Activated CD8-positive, alpha-beta T cell treated with anti-CD3 and anti-CD28 coated beads for 36 hours (primary cell): ENCODE data around the gene SPSB3. TPM values are rescaled to one million over a fixed set of nuclear protein-coding genes. Genes with fewer than 3 reads are reported as not detected.

ENCODE experiments used
- ATAC-seq: fragments of 200-7000 bp; cut with Tn5 transposase; one replicate; pipeline ENCODE4 v1.10.0; 2021; ENCODE audit warnings: mild to moderate bottlenecking, moderate library complexity
- CTCF ChIA-PET: fragments of 350-600 bp; sonication (Branson Sonifier 250); formaldehyde crosslinking; loops from one replicate; lab custom pipeline; 2021; ENCODE audit warnings: antibody characterized with exemption; lab: Charles Lee
- POLR2A ChIA-PET: fragments of 350-600 bp; sonication (Branson Sonifier 250); formaldehyde crosslinking; loops from one replicate; lab custom pipeline; 2021; ENCODE audit warnings: antibody characterized with exemption; lab: Charles Lee
- DNase-seq: peaks from one replicate; pipeline ENCODE4 v3.0.0-alpha.2; 2020
- H3K27ac Mint-ChIP-seq: one replicate; pipeline ENCODE4 v1.8.0; 2021; ENCODE audit warnings: mild to moderate bottlenecking, mixed read lengths
- H3K27me3 Mint-ChIP-seq: one replicate; pipeline ENCODE4 v1.8.0; 2021; ENCODE audit warnings: mixed read lengths
- H3K36me3 Mint-ChIP-seq: one replicate; pipeline ENCODE4 v1.8.0; 2021; ENCODE audit warnings: low read depth, mixed read lengths
- H3K4me1 Mint-ChIP-seq: one replicate; pipeline ENCODE4 v1.8.0; 2021; ENCODE audit warnings: low read depth, mixed read lengths
- H3K4me3 Mint-ChIP-seq: one replicate; pipeline ENCODE4 v1.8.0; 2021; ENCODE audit warnings: mild to moderate bottlenecking, moderate library complexity, mixed read lengths
- H3K9me3 Mint-ChIP-seq: one replicate; pipeline ENCODE4 v1.8.0; 2021; ENCODE audit warnings: mixed read lengths
- intact Hi-C: fragments of 100-400 bp; cut with micrococcal nuclease; formaldehyde crosslinking; loops from one replicate; pipeline ENCODE4 v1.10.0; 2022
- total RNA-seq, 2 experiments: library from RNA; stranded (reverse); gene quantifications; one replicate each; pipeline ENCODE4 v1.2.3, GENCODE V29; 2021
- TF ChIP-seq, protein P1 (sequence below): fragments of 200-600 bp; IDR thresholded peaks from one replicate; pipeline ENCODE4 v1.8.0; 2022; ENCODE audit warnings: antibody characterized with exemption, mild to moderate bottlenecking

SPSB3 gene
- total RNA-seq, 2 experiments from 2014 or later: 14.4 to 15.2 TPM

DNA sequence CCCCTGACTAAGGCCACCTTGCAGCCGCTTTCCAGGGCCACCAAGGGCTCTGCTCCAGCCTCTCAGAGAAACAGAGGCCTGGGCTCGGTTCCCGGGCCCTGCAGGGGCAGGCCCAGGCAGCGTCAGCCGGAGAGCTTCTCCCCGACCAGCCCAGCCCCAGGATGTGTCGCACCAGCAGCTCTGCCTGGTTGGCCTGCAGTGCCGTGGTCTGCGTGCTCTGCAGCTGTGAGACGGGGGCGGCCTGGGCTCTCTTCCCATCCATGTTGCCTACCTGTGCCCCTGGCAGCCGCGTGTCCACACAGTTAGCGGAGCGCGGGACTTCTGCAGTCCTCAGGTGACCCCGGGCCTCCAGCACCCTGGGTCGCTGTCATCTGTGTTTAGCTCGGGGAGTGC lies 6.3 kb upstream of the SPSB3 start:
- no peak for DNase-seq
- Mint-ChIP-seq H3K27ac (no peak overlapping the region), H3K4me3 (no peak overlapping the region), H3K9me3 (no peaks in the 10 kb centered on the region), H3K36me3 (peaks cover 7% of the 10 kb centered on the region), H3K27me3 (no peaks in the 10 kb centered on the region), H3K4me1 (peaks cover 12% of the 10 kb centered on the region)
- intact Hi-C loops: no loop called here
- no peak for ATAC-seq
- ChIA-PET CTCF (no interaction called here), POLR2A (interaction anchor here (1.0 kb wide), 1 partner anchor 38 kb away, joined by 3 read pairs; the partner anchor contains the start of genes FAHD1 and HAGH)
- TF ChIP-seq, protein P1, sequence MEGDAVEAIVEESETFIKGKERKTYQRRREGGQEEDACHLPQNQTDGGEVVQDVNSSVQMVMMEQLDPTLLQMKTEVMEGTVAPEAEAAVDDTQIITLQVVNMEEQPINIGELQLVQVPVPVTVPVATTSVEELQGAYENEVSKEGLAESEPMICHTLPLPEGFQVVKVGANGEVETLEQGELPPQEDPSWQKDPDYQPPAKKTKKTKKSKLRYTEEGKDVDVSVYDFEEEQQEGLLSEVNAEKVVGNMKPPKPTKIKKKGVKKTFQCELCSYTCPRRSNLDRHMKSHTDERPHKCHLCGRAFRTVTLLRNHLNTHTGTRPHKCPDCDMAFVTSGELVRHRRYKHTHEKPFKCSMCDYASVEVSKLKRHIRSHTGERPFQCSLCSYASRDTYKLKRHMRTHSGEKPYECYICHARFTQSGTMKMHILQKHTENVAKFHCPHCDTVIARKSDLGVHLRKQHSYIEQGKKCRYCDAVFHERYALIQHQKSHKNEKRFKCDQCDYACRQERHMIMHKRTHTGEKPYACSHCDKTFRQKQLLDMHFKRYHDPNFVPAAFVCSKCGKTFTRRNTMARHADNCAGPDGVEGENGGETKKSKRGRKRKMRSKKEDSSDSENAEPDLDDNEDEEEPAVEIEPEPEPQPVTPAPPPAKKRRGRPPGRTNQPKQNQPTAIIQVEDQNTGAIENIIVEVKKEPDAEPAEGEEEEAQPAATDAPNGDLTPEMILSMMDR: no peak

- H3K9me3 Mint-ChIP-seq: no peaks in the 10 kb centered on the region
- H3K27me3 Mint-ChIP-seq: no peaks in the 10 kb centered on the region
- ChIA-PET CTCF (no interaction called here), POLR2A (interaction anchor here (0.7 to 1.0 kb wide), 2 partner anchors 39 to 50 kb away, joined by 3 read pairs; partner anchors contain the start of genes FAHD1 and HAGH)
- intact Hi-C loops: no loop called here
- DNase-seq: no peak
- no peak for ATAC-seq
- H3K4me1 Mint-ChIP-seq: peaks cover 17% of the 10 kb centered on the region
- TF ChIP-seq, protein P1: no peak
- no peak overlapping the region for H3K27ac Mint-ChIP-seq
- peaks cover 7% of the 10 kb centered on the region for H3K36me3 Mint-ChIP-seq
- no peak overlapping the region for H3K4me3 Mint-ChIP-seq
These were observed 5.8 kb upstream of the SPSB3 start for GRCh38 chr16:1788095-1788707.

DNA sequence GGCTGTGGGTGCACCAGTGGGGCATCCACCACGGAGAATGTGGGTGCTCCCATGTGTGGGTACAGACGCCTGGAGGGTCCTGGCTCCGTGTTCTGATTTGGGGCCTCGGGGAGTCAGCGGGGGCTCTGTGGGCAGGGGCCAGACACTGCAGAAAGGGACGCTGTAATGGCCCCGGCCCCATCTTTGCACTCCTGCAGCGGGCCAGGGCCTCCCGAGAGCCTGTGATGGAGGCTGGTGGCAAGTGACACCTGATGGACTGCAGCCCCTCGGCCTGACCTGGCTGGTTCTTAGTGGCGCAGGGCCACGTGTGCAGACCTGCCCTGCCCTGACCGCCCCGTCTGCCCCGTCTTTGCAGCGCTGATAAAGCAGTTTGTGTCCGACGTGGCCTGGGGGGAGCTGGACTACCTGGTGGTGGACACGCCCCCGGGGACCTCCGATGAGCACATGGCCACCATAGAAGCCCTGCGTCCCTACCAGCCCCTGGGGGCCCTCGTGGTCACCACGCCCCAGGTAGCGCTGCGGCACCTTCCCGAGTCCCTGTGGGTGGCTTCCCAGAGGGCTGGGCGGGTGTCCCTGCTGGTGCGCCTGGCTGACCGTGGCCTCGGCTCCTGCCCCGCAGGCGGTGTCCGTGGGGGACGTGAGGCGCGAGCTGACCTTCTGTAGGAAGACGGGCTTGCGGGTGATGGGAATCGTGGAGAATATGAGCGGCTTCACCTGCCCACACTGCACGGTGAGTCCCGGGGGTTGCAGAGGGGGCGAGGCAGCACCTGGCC lies 5.1 kb upstream of the SPSB3 start:
- DNase-seq (no peak), ATAC-seq (no peak)
- Mint-ChIP-seq H3K36me3 (peaks cover 7% of the 10 kb centered on the region), H3K27ac (no peak overlapping the region), H3K9me3 (no peaks in the 10 kb centered on the region), H3K27me3 (no peaks in the 10 kb centered on the region), H3K4me3 (no peak overlapping the region), H3K4me1 (peaks cover 17% of the 10 kb centered on the region)
- ChIA-PET CTCF (no interaction called here), POLR2A (interaction anchor here (0.7 to 1.0 kb wide), 2 partner anchors 40 to 51 kb away, joined by 3 read pairs; partner anchors contain the start of genes FAHD1 and HAGH)
- TF ChIP-seq, protein P1: no peak
- intact Hi-C loops: no loop called here

GRCh38 chr16:1787056-1787321 lies 4.6 kb upstream of the SPSB3 start:
- ChIA-PET CTCF (no interaction called here), POLR2A (no interaction called here)
- TF ChIP-seq, protein P1: no peak
- Mint-ChIP-seq H3K9me3 (no peaks in the 10 kb centered on the region), H3K4me3 (no peak overlapping the region), H3K36me3 (peaks cover 7% of the 10 kb centered on the region), H3K27ac (no peak overlapping the region), H3K4me1 (peaks cover 17% of the 10 kb centered on the region), H3K27me3 (no peaks in the 10 kb centered on the region)
- DNase-seq: no peak
- intact Hi-C loops: no loop called here
- ATAC-seq: no peak
